GM19239 (cell line): ENCODE measurements around the gene PEX14.

Experiments
- DNase-seq: peaks from one replicate; pipeline ENCODE4 v3.0.0; 2011; ENCODE audit warnings: low spot score; ENCODE audit not compliant: insufficient read length
- FAIRE-seq: peaks from 2 replicates; lab custom pipeline; 2011; peaks lifted over from hg19 to GRCh38; lab: Jason Lieb, UNC

The PEX14 gene

GRCh38 chr1:10515301-10515975 is 40.7 kb downstream of the PEX14 start:
- no peak for DNase-seq
- peak; percentile 58 for FAIRE-seq

- no peak for FAIRE-seq
- DNase-seq: no peak
Measured at GRCh38 chr1:10515976-10516750, 41.4 kb downstream of the PEX14 start.

GRCh38 chr1:10516925-10517676 is 42.4 kb downstream of the PEX14 start:
- no peak for DNase-seq
- FAIRE-seq: no peak

GRCh38 chr1:10517677-10517982 is 42.9 kb downstream of the PEX14 start:
- DNase-seq (no peak), FAIRE-seq (no peak)

GRCh38 chr1:10519016-10519417 is 44.3 kb downstream of the PEX14 start:
- DNase-seq: no peak
- FAIRE-seq: no peak

GRCh38 chr1:10520497-10520896 is 45.7 kb downstream of the PEX14 start:
- FAIRE-seq (no peak), DNase-seq (no peak)

- FAIRE-seq (no peak), DNase-seq (no peak)
Measured at GRCh38 chr1:10520952-10521351, 46.2 kb downstream of the PEX14 start.

GRCh38 chr1:10521537-10522157 is 46.9 kb downstream of the PEX14 start:
- no peak for DNase-seq
- FAIRE-seq: no peak

- FAIRE-seq (no peak), DNase-seq (no peak)
Measured at GRCh38 chr1:10522322-10522860, 47.6 kb downstream of the PEX14 start.

- no peak for FAIRE-seq
- no peak for DNase-seq
Measured at GRCh38 chr1:10525208-10525607, 50.5 kb downstream of the PEX14 start.

GRCh38 chr1:10528066-10529014 is 53.6 kb downstream of the PEX14 start:
- FAIRE-seq (no peak), DNase-seq (no peak)

- no peak for FAIRE-seq
Measured at GRCh38 chr1:10529091-10529490, 54.3 kb downstream of the PEX14 start.

GRCh38 chr1:10529765-10530164 is 55.0 kb downstream of the PEX14 start:
- FAIRE-seq (no peak), DNase-seq (no peak)

More at GRCh38 chr1:10529091-10529490, 54.3 kb downstream of the PEX14 start:
- no peak for DNase-seq

GRCh38 chr1:10530281-10530740 is 55.6 kb downstream of the PEX14 start:
- FAIRE-seq (no peak), DNase-seq (no peak)

GRCh38 chr1:10530756-10531495 is 56.2 kb downstream of the PEX14 start:
- DNase-seq (no peak), FAIRE-seq (no peak)

GRCh38 chr1:10532362-10532761 is 57.6 kb downstream of the PEX14 start:
- FAIRE-seq: no peak
- no peak for DNase-seq

- no peak for FAIRE-seq
- no peak for DNase-seq
Measured at GRCh38 chr1:10534519-10534918, 59.8 kb downstream of the PEX14 start.

GRCh38 chr1:10536133-10536770 is 61.5 kb downstream of the PEX14 start:
- no peak for FAIRE-seq
- no peak for DNase-seq
